H1 (cell line): ENCODE data around the gene SLC3A2. TPM values are rescaled to one million over a fixed set of nuclear protein-coding genes. Genes with fewer than 3 reads are reported as not detected.

Source experiments
- CTCF ChIA-PET: fragments of 300-600 bp; sonication (Branson Sonifier 250); formaldehyde crosslinking; loops from one replicate; lab custom pipeline; 2021; ENCODE audit not compliant: partially characterized antibody; lab: Charles Lee
- POLR2A ChIA-PET: fragments of 300-600 bp; sonication (Branson Sonifier 250); formaldehyde crosslinking; loops from one replicate; lab custom pipeline; 2021; ENCODE audit warnings: inconsistent platforms; ENCODE audit not compliant: partially characterized antibody; lab: Charles Lee
- DNase-seq, 2 experiments: peaks; one replicate each; pipeline versions ENCODE4 v3.0.0 to v3.0.0-alpha.2; 2010 to 2022; ENCODE audit warnings: low spot score in 2 of 2, low read depth in 1 of 2, mixed read lengths in 1 of 2
- FAIRE-seq: peaks from 2 replicates; lab custom pipeline; 2011; peaks lifted over from hg19 to GRCh38; lab: Jason Lieb, UNC
- H2AFZ ChIP-seq: 2 replicates; pipeline ENCODE4 v1.8.1; 2012; ENCODE audit warnings: low read length, inconsistent platforms
- H2AK5ac ChIP-seq: 2 replicates; pipeline ENCODE4 v1.6.1; 2013; ENCODE audit warnings: low read depth, low read length
- H2BK120ac ChIP-seq: replicated peaks from 2 replicates; pipeline ENCODE3; 2013; ENCODE audit warnings: low read depth, low read length, inconsistent platforms
- H2BK12ac ChIP-seq: 2 replicates; pipeline ENCODE4 v1.6.1; 2013; ENCODE audit warnings: low read depth, low read length
- H2BK15ac ChIP-seq: 2 replicates; pipeline ENCODE4 v1.6.1; 2013; ENCODE audit warnings: low read length
- H2BK20ac ChIP-seq: 2 replicates; pipeline ENCODE4 v1.6.1; 2013; ENCODE audit warnings: low read length
- H2BK5ac ChIP-seq: 2 replicates; pipeline ENCODE4 v1.6.1; 2013; ENCODE audit warnings: low read depth, low read length
- H3K14ac ChIP-seq: 2 replicates; pipeline ENCODE4 v1.6.1; 2013; ENCODE audit warnings: inconsistent platforms; ENCODE audit not compliant: insufficient read length
- H3K18ac ChIP-seq: 2 replicates; pipeline ENCODE4 v1.6.1; 2013; ENCODE audit warnings: low read length; ENCODE audit errors: extremely low read depth
- H3K23ac ChIP-seq: 2 replicates; pipeline ENCODE4 v1.6.1; 2013; ENCODE audit warnings: inconsistent platforms; ENCODE audit not compliant: insufficient read length
- H3K23me2 ChIP-seq: 2 replicates; pipeline ENCODE4 v1.6.1; 2013; ENCODE audit warnings: low read depth, low read length
- H3K27ac ChIP-seq: 2 replicates; pipeline ENCODE4 v1.6.1; 2011; ENCODE audit warnings: low read depth, low read length, inconsistent platforms
- H3K27me3 ChIP-seq, 4 experiments: replicated peaks in 1 of 4; 1 replicate in 1 of 4; 2 replicates in 3 of 4; pipeline versions ENCODE4 v1.6.1 to v1.8.1; 2011 to 2013; ENCODE audit warnings: low read length in 3 of 4, mild to moderate bottlenecking in 3 of 4, inconsistent platforms in 2 of 4, mixed read lengths in 2 of 4, moderate library complexity in 1 of 4; ENCODE audit not compliant: control insufficient read depth in 3 of 4, insufficient read depth in 3 of 4; ENCODE audit errors: extremely low read depth in 1 of 4
- H3K36me3 ChIP-seq, 4 experiments: 2 replicates each; pipeline versions ENCODE4 v1.6.1 to v1.8.1; 2011 to 2013; ENCODE audit warnings: mild to moderate bottlenecking in 4 of 4, low read length in 3 of 4, moderate library complexity in 2 of 4, control low read depth in 1 of 4, inconsistent platforms in 1 of 4; ENCODE audit not compliant: insufficient read depth in 4 of 4, control insufficient read depth in 2 of 4
- H3K4ac ChIP-seq: replicated peaks from 2 replicates; pipeline ENCODE3; 2013; ENCODE audit warnings: low read length, low read depth, mixed read lengths, inconsistent platforms; ENCODE audit not compliant: insufficient read length
- H3K4me1 ChIP-seq, 4 experiments: replicated peaks in 1 of 4; 1 replicate in 1 of 4; 2 replicates in 3 of 4; pipeline versions ENCODE4 v1.6.1 to v1.8.1; 2011 to 2013; ENCODE audit warnings: low read length in 3 of 4, inconsistent platforms in 2 of 4, mixed read lengths in 1 of 4; ENCODE audit not compliant: insufficient read depth in 4 of 4, control insufficient read depth in 3 of 4
- H3K4me2 ChIP-seq, 2 experiments: 2 replicates each; pipeline versions ENCODE4 v1.6.1 to v1.8.1; 2011 to 2013; ENCODE audit warnings: low read depth in 2 of 2, low read length in 2 of 2, control low read depth in 1 of 2, inconsistent platforms in 1 of 2, mild to moderate bottlenecking in 1 of 2; ENCODE audit not compliant: insufficient read depth in 1 of 2
- H3K4me3 ChIP-seq, 4 experiments: fragments of 200-600, 300-600 bp in 1 of 4; sonication (generic), shearing (Covaris generic), sonication (Bioruptor Twin) in 1 of 4; 2 replicates each; pipeline versions ENCODE4 v1.5.1 to v1.8.1; 2011 to 2016; ENCODE audit warnings: low read length in 4 of 4, low read depth in 3 of 4, control low read depth in 2 of 4, inconsistent platforms in 2 of 4, mild to moderate bottlenecking in 2 of 4, mixed read lengths in 1 of 4, moderate library complexity in 1 of 4; ENCODE audit not compliant: insufficient read depth in 2 of 4; ENCODE audit errors: extremely low read depth in 1 of 4
- H3K56ac ChIP-seq: replicated peaks from 2 replicates; pipeline ENCODE3; 2013; ENCODE audit warnings: low read depth, mild to moderate bottlenecking, mixed read lengths, low read length, inconsistent platforms; ENCODE audit not compliant: insufficient read length
- H3K79me1 ChIP-seq: 2 replicates; pipeline ENCODE4 v1.6.1; 2013; ENCODE audit warnings: low read depth, low read length, control low read depth
- H3K79me2 ChIP-seq, 2 experiments: 2 replicates each; pipeline versions ENCODE4 v1.6.1 to v1.8.1; 2012 to 2013; ENCODE audit warnings: low read length in 2 of 2, mild to moderate bottlenecking in 2 of 2, inconsistent platforms in 1 of 2; ENCODE audit not compliant: insufficient read depth in 2 of 2, control insufficient read depth in 1 of 2
- H3K9ac ChIP-seq, 4 experiments: replicated peaks in 1 of 4; 1 replicate in 1 of 4; 2 replicates in 3 of 4; pipeline versions ENCODE4 v1.6.1 to v1.8.1; 2011 to 2013; ENCODE audit warnings: low read depth in 3 of 4, low read length in 3 of 4, control low read depth in 2 of 4, mild to moderate bottlenecking in 2 of 4, moderate library complexity in 2 of 4, inconsistent platforms in 1 of 4; ENCODE audit errors: extremely low read depth in 1 of 4
- H3K9me3 ChIP-seq, 2 experiments: 2 replicates each; pipeline versions ENCODE4 v1.6.1 to v1.8.1; 2012 to 2013; ENCODE audit warnings: mild to moderate bottlenecking in 2 of 2, moderate library complexity in 2 of 2, control low read depth in 1 of 2, inconsistent platforms in 1 of 2, low read depth in 1 of 2, low read length in 1 of 2, mixed read lengths in 1 of 2; ENCODE audit not compliant: insufficient read depth in 2 of 2
- H4K20me1 ChIP-seq, 2 experiments: replicated peaks in 1 of 2; 2 replicates each; pipeline versions ENCODE3 to v1.8.1; 2011 to 2013; ENCODE audit warnings: inconsistent platforms in 2 of 2, low read length in 2 of 2, mild to moderate bottlenecking in 1 of 2; ENCODE audit not compliant: insufficient read depth in 2 of 2, control insufficient read depth in 1 of 2
- H4K5ac ChIP-seq: 2 replicates; pipeline ENCODE4 v1.6.1; 2013; ENCODE audit warnings: low read length, low read depth, mixed read lengths, inconsistent platforms; ENCODE audit not compliant: insufficient read length
- H4K8ac ChIP-seq: 2 replicates; pipeline ENCODE4 v1.8.0; 2013; ENCODE audit warnings: mild to moderate bottlenecking, moderate library complexity, low read length, inconsistent platforms; ENCODE audit not compliant: insufficient read depth; ENCODE audit errors: extremely low read depth
- H4K91ac ChIP-seq: replicated peaks from 2 replicates; pipeline ENCODE3; 2013; ENCODE audit warnings: low read length, mixed read lengths, inconsistent platforms; ENCODE audit not compliant: insufficient read length
- ZNF274 ChIP-seq: IDR thresholded peaks from 2 replicates; pipeline ENCODE4 v1.7.0; 2012; ENCODE audit warnings: low read length, borderline replicate concordance; ENCODE audit errors: extremely low read depth
- WGBS, 2 experiments: shearing (Covaris generic) in 1 of 2; methylation state at CpG; one replicate each; pipeline versions ENCODE4 v1.1.6 to v1.1.7; 2013 to 2015; ENCODE audit warnings: low lambda C conversion rate in 2 of 2, mixed read lengths in 2 of 2, inconsistent platforms in 1 of 2, low coverage in 1 of 2, missing lambda C conversion rate in 1 of 2; ENCODE audit not compliant: insufficient replicate concordance in 2 of 2, insufficient coverage in 1 of 2, insufficient read length in 1 of 2; ENCODE audit errors: extremely low coverage in 1 of 2, missing lambda C conversion rate in 1 of 2; 5-methylcytosine and 5-hydroxymethylcytosine counted together
- polyA plus RNA-seq, 7 experiments: library from polyadenylated mRNA; depleted of rRNA in 3 of 7; stranded (reverse) in 5 of 7; unstranded in 2 of 7; fragments of >200 nt in 5 of 7; fragments of 200-250 nt in 2 of 7; gene quantifications; 1 replicate in 5 of 7; 2 replicates in 1 of 7; 4 replicates in 1 of 7; pipeline versions ENCODE4 v1.2.1 to v1.2.3, GENCODE V29; 2011 to 2013; ENCODE audit warnings: missing spikeins in 2 of 7, mixed read lengths in 2 of 7
- total RNA-seq: library from RNA; stranded (reverse); fragmentation: NEBNext Ultra II Directional; extraction: Animal tissue kit (Norgen Biotek cat#: 25700); gene quantifications from 2 replicates; pipeline ENCODE4 v1.2.1, GENCODE V29; 2021

Gene SLC3A2
- total and polyA plus RNA-seq, 2 of the 8 experiments (the other 6 are each of a cell fraction or from before 2014, with no cell fraction given), result 410 to 435 TPM

DNA sequence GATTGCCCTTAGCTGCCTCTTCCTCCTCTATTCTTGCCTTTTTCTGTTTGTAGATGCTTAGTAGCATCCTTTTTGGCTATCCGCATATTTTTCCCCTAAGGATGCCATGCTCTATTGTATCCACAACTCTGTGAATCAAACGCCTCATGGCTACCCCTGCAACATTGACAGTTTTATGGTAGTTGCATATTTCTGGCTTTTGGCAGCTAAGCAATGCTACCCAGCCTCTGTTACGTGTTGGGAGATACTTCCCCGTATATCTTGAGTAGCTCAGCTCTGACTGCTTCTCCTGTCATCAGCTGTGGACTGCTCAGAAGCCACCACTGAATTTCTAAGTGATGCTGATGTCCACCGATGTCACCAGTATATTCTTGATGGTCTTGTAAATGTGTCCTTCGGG lies 15.1 kb upstream of the SLC3A2 start:
- Histone ChIP-seq H2AK5ac (no peak overlapping the region), H4K5ac (no peak overlapping the region), H2AFZ (no peak overlapping the region), H3K18ac (no peak overlapping the region), H3K36me3 (peaks cover 3 to 54% (median 16%) of the 10 kb centered on the region in 4 experiments; a peak in 7 of 8 replicates), H3K14ac (no peak overlapping the region), H4K91ac (no peak overlapping the region), H2BK20ac (no peak overlapping the region), H4K20me1 (peaks cover 24 to 26% of the 10 kb centered on the region in 2 experiments), H3K9ac (no peak overlapping the region), H3K23me2 (no peaks in the 10 kb centered on the region), H3K4me2 (no peak overlapping the region), H3K4me1 (peaks cover 0 to 10% (median 3%) of the 10 kb centered on the region in 4 experiments; a peak in 4 of 7 replicates), H3K4me3 (no peak overlapping the region), H2BK120ac (no peak overlapping the region), H3K27me3 (no peaks in the 10 kb centered on the region), H3K79me2 (peaks cover 37 to 97% of the 10 kb centered on the region in 2 experiments), H3K23ac (no peak overlapping the region), H2BK15ac (no peak overlapping the region), H3K9me3 (no peaks in the 10 kb centered on the region), H2BK5ac (no peak overlapping the region), H3K27ac (no peak overlapping the region), H3K4ac (no peak overlapping the region), H3K79me1 (peaks cover 6% of the 10 kb centered on the region), H2BK12ac (no peak overlapping the region), H3K56ac (no peak overlapping the region)
- no peak for FAIRE-seq
- CTCF ChIA-PET, result interaction anchor here (1.0 to 1.6 kb wide), 4 partner anchors 8 to 78 kb away, joined by 3 to 7 read pairs (median 4); partner anchors contain the start of gene TMEM179B
- DNase-seq, result no peak
- WGBS, 2 experiments, result 96% methylated on average over 6 of the region's 6 CpGs; no CpG with 5 or more reads in 1 of the 2 experiments
- POLR2A ChIA-PET, result interaction anchor here (0.8 to 52.7 kb wide), 7 partner anchors 17 to 94 kb away, joined by 3 to 2104 read pairs (median 11); partner anchors contain the start of genes CHRM1, SLC3A2, TAF6L and TEX54
- no peak for TF ChIP-seq ZNF274
- TF ChIP-seq, all 59 proteins: peak for 0
- no peak overlapping the region for H4K8ac ChIP-seq
